H1 (cell line): Measurements from ENCODE around the gene MYO16. TPM values are rescaled to one million over a fixed set of nuclear protein-coding genes. Genes with fewer than 3 reads are reported as not detected.

Experiments
- CTCF ChIA-PET: fragments of 300-600 bp; sonication (Branson Sonifier 250); formaldehyde crosslinking; loops from one replicate; lab custom pipeline; 2021; ENCODE audit not compliant: partially characterized antibody; lab: Charles Lee
- POLR2A ChIA-PET: fragments of 300-600 bp; sonication (Branson Sonifier 250); formaldehyde crosslinking; loops from one replicate; lab custom pipeline; 2021; ENCODE audit warnings: inconsistent platforms; ENCODE audit not compliant: partially characterized antibody; lab: Charles Lee
- DNase-seq, 2 experiments: peaks; one replicate each; pipeline versions ENCODE4 v3.0.0 to v3.0.0-alpha.2; 2010 to 2022; ENCODE audit warnings: low spot score in 2 of 2, low read depth in 1 of 2, mixed read lengths in 1 of 2
- FAIRE-seq: peaks from 2 replicates; lab custom pipeline; 2011; peaks lifted over from hg19 to GRCh38; lab: Jason Lieb, UNC
- H2AFZ ChIP-seq: 2 replicates; pipeline ENCODE4 v1.8.1; 2012; ENCODE audit warnings: low read length, inconsistent platforms
- H2AK5ac ChIP-seq: 2 replicates; pipeline ENCODE4 v1.6.1; 2013; ENCODE audit warnings: low read depth, low read length
- H2BK120ac ChIP-seq: replicated peaks from 2 replicates; pipeline ENCODE3; 2013; ENCODE audit warnings: low read depth, low read length, inconsistent platforms
- H2BK12ac ChIP-seq: 2 replicates; pipeline ENCODE4 v1.6.1; 2013; ENCODE audit warnings: low read depth, low read length
- H2BK15ac ChIP-seq: 2 replicates; pipeline ENCODE4 v1.6.1; 2013; ENCODE audit warnings: low read length
- H2BK20ac ChIP-seq: 2 replicates; pipeline ENCODE4 v1.6.1; 2013; ENCODE audit warnings: low read length
- H2BK5ac ChIP-seq: 2 replicates; pipeline ENCODE4 v1.6.1; 2013; ENCODE audit warnings: low read depth, low read length
- H3K14ac ChIP-seq: 2 replicates; pipeline ENCODE4 v1.6.1; 2013; ENCODE audit warnings: inconsistent platforms; ENCODE audit not compliant: insufficient read length
- H3K18ac ChIP-seq: 2 replicates; pipeline ENCODE4 v1.6.1; 2013; ENCODE audit warnings: low read length; ENCODE audit errors: extremely low read depth
- H3K23ac ChIP-seq: 2 replicates; pipeline ENCODE4 v1.6.1; 2013; ENCODE audit warnings: inconsistent platforms; ENCODE audit not compliant: insufficient read length
- H3K23me2 ChIP-seq: 2 replicates; pipeline ENCODE4 v1.6.1; 2013; ENCODE audit warnings: low read depth, low read length
- H3K27ac ChIP-seq: 2 replicates; pipeline ENCODE4 v1.6.1; 2011; ENCODE audit warnings: low read depth, low read length, inconsistent platforms
- H3K27me3 ChIP-seq, 4 experiments: replicated peaks in 1 of 4; 1 replicate in 1 of 4; 2 replicates in 3 of 4; pipeline versions ENCODE4 v1.6.1 to v1.8.1; 2011 to 2013; ENCODE audit warnings: low read length in 3 of 4, mild to moderate bottlenecking in 3 of 4, inconsistent platforms in 2 of 4, mixed read lengths in 2 of 4, moderate library complexity in 1 of 4; ENCODE audit not compliant: control insufficient read depth in 3 of 4, insufficient read depth in 3 of 4; ENCODE audit errors: extremely low read depth in 1 of 4
- H3K36me3 ChIP-seq, 4 experiments: 2 replicates each; pipeline versions ENCODE4 v1.6.1 to v1.8.1; 2011 to 2013; ENCODE audit warnings: mild to moderate bottlenecking in 4 of 4, low read length in 3 of 4, moderate library complexity in 2 of 4, control low read depth in 1 of 4, inconsistent platforms in 1 of 4; ENCODE audit not compliant: insufficient read depth in 4 of 4, control insufficient read depth in 2 of 4
- H3K4ac ChIP-seq: replicated peaks from 2 replicates; pipeline ENCODE3; 2013; ENCODE audit warnings: low read length, low read depth, mixed read lengths, inconsistent platforms; ENCODE audit not compliant: insufficient read length
- H3K4me1 ChIP-seq, 4 experiments: replicated peaks in 1 of 4; 1 replicate in 1 of 4; 2 replicates in 3 of 4; pipeline versions ENCODE4 v1.6.1 to v1.8.1; 2011 to 2013; ENCODE audit warnings: low read length in 3 of 4, inconsistent platforms in 2 of 4, mixed read lengths in 1 of 4; ENCODE audit not compliant: insufficient read depth in 4 of 4, control insufficient read depth in 3 of 4
- H3K4me2 ChIP-seq, 2 experiments: 2 replicates each; pipeline versions ENCODE4 v1.6.1 to v1.8.1; 2011 to 2013; ENCODE audit warnings: low read depth in 2 of 2, low read length in 2 of 2, control low read depth in 1 of 2, inconsistent platforms in 1 of 2, mild to moderate bottlenecking in 1 of 2; ENCODE audit not compliant: insufficient read depth in 1 of 2
- H3K4me3 ChIP-seq, 4 experiments: fragments of 200-600, 300-600 bp in 1 of 4; sonication (generic), shearing (Covaris generic), sonication (Bioruptor Twin) in 1 of 4; 2 replicates each; pipeline versions ENCODE4 v1.5.1 to v1.8.1; 2011 to 2016; ENCODE audit warnings: low read length in 4 of 4, low read depth in 3 of 4, control low read depth in 2 of 4, inconsistent platforms in 2 of 4, mild to moderate bottlenecking in 2 of 4, mixed read lengths in 1 of 4, moderate library complexity in 1 of 4; ENCODE audit not compliant: insufficient read depth in 2 of 4; ENCODE audit errors: extremely low read depth in 1 of 4
- H3K56ac ChIP-seq: replicated peaks from 2 replicates; pipeline ENCODE3; 2013; ENCODE audit warnings: low read depth, mild to moderate bottlenecking, mixed read lengths, low read length, inconsistent platforms; ENCODE audit not compliant: insufficient read length
- H3K79me1 ChIP-seq: 2 replicates; pipeline ENCODE4 v1.6.1; 2013; ENCODE audit warnings: low read depth, low read length, control low read depth
- H3K79me2 ChIP-seq, 2 experiments: 2 replicates each; pipeline versions ENCODE4 v1.6.1 to v1.8.1; 2012 to 2013; ENCODE audit warnings: low read length in 2 of 2, mild to moderate bottlenecking in 2 of 2, inconsistent platforms in 1 of 2; ENCODE audit not compliant: insufficient read depth in 2 of 2, control insufficient read depth in 1 of 2
- H3K9ac ChIP-seq, 4 experiments: replicated peaks in 1 of 4; 1 replicate in 1 of 4; 2 replicates in 3 of 4; pipeline versions ENCODE4 v1.6.1 to v1.8.1; 2011 to 2013; ENCODE audit warnings: low read depth in 3 of 4, low read length in 3 of 4, control low read depth in 2 of 4, mild to moderate bottlenecking in 2 of 4, moderate library complexity in 2 of 4, inconsistent platforms in 1 of 4; ENCODE audit errors: extremely low read depth in 1 of 4
- H3K9me3 ChIP-seq, 2 experiments: 2 replicates each; pipeline versions ENCODE4 v1.6.1 to v1.8.1; 2012 to 2013; ENCODE audit warnings: mild to moderate bottlenecking in 2 of 2, moderate library complexity in 2 of 2, control low read depth in 1 of 2, inconsistent platforms in 1 of 2, low read depth in 1 of 2, low read length in 1 of 2, mixed read lengths in 1 of 2; ENCODE audit not compliant: insufficient read depth in 2 of 2
- H4K20me1 ChIP-seq, 2 experiments: replicated peaks in 1 of 2; 2 replicates each; pipeline versions ENCODE3 to v1.8.1; 2011 to 2013; ENCODE audit warnings: inconsistent platforms in 2 of 2, low read length in 2 of 2, mild to moderate bottlenecking in 1 of 2; ENCODE audit not compliant: insufficient read depth in 2 of 2, control insufficient read depth in 1 of 2
- H4K5ac ChIP-seq: 2 replicates; pipeline ENCODE4 v1.6.1; 2013; ENCODE audit warnings: low read length, low read depth, mixed read lengths, inconsistent platforms; ENCODE audit not compliant: insufficient read length
- H4K8ac ChIP-seq: 2 replicates; pipeline ENCODE4 v1.8.0; 2013; ENCODE audit warnings: mild to moderate bottlenecking, moderate library complexity, low read length, inconsistent platforms; ENCODE audit not compliant: insufficient read depth; ENCODE audit errors: extremely low read depth
- H4K91ac ChIP-seq: replicated peaks from 2 replicates; pipeline ENCODE3; 2013; ENCODE audit warnings: low read length, mixed read lengths, inconsistent platforms; ENCODE audit not compliant: insufficient read length
- BCL11A ChIP-seq, 2 experiments: IDR thresholded peaks; one replicate each; pipeline ENCODE4 v1.6.1; 2011; ENCODE audit warnings: low read depth in 2 of 2, low read length in 2 of 2, mild to moderate bottlenecking in 2 of 2
- BRCA1 ChIP-seq: IDR thresholded peaks from 2 replicates; pipeline ENCODE4 v1.6.1; 2012; ENCODE audit warnings: low read depth, low read length, improper control_type of control experiment
- CBX8 ChIP-seq: fragments of 300-800, 300-1000 bp; sonication (generic); IDR thresholded peaks from 2 replicates; pipeline ENCODE4 v1.7.1; 2016; ENCODE audit warnings: low read depth, low read length, borderline replicate concordance
- CTBP2 ChIP-seq: IDR thresholded peaks from 2 replicates; pipeline ENCODE4 v1.7.0; 2011; ENCODE audit warnings: borderline replicate concordance, mild to moderate bottlenecking, moderate library complexity, mixed read lengths, low read length; ENCODE audit not compliant: insufficient read depth, insufficient read length
- EGR1 ChIP-seq: IDR thresholded peaks from 2 replicates; pipeline ENCODE4 v1.6.1; 2011; ENCODE audit warnings: low read depth, low read length, borderline replicate concordance
- JUN ChIP-seq: IDR thresholded peaks from 2 replicates; pipeline ENCODE4 v1.6.1; 2011; ENCODE audit warnings: low read depth, mild to moderate bottlenecking, improper control_type of control experiment, low read length
- NRF1 ChIP-seq: IDR thresholded peaks from 2 replicates; pipeline ENCODE4 v1.6.1; 2011; ENCODE audit warnings: mild to moderate bottlenecking, low read depth, low read length, improper control_type of control experiment
- POLR2A ChIP-seq, 2 experiments: IDR thresholded peaks; 1 replicate in 1 of 2; 2 replicates in 1 of 2; pipeline ENCODE4 v1.6.1; 2011; ENCODE audit warnings: low read depth in 2 of 2, low read length in 2 of 2, mild to moderate bottlenecking in 2 of 2; ENCODE audit errors: control extremely low read depth in 1 of 2
- RBBP5 ChIP-seq: IDR thresholded peaks from 2 replicates; pipeline ENCODE4 v1.7.1; 2012; ENCODE audit warnings: low read depth, mild to moderate bottlenecking, inconsistent platforms, low read length, moderate library complexity, borderline replicate concordance
- SP2 ChIP-seq: IDR thresholded peaks from 2 replicates; pipeline ENCODE4 v1.6.1; 2012; ENCODE audit warnings: mild to moderate bottlenecking, low read length, inconsistent platforms
- SUZ12 ChIP-seq: fragments of 200-600 bp; sonication (generic); IDR thresholded peaks from 2 replicates; pipeline ENCODE4 v1.6.1; 2012; ENCODE audit warnings: mild to moderate bottlenecking, inconsistent platforms, low read length, moderate library complexity, mixed read lengths
- TAF1 ChIP-seq: IDR thresholded peaks from 2 replicates; pipeline ENCODE4 v1.6.1; 2011; ENCODE audit warnings: mild to moderate bottlenecking, low read depth, low read length
- WGBS, 2 experiments: shearing (Covaris generic) in 1 of 2; methylation state at CpG; one replicate each; pipeline versions ENCODE4 v1.1.6 to v1.1.7; 2013 to 2015; ENCODE audit warnings: low lambda C conversion rate in 2 of 2, mixed read lengths in 2 of 2, inconsistent platforms in 1 of 2, low coverage in 1 of 2, missing lambda C conversion rate in 1 of 2; ENCODE audit not compliant: insufficient replicate concordance in 2 of 2, insufficient coverage in 1 of 2, insufficient read length in 1 of 2; ENCODE audit errors: extremely low coverage in 1 of 2, missing lambda C conversion rate in 1 of 2; 5-methylcytosine and 5-hydroxymethylcytosine counted together
- polyA plus RNA-seq, 7 experiments: library from polyadenylated mRNA; depleted of rRNA in 3 of 7; stranded (reverse) in 5 of 7; unstranded in 2 of 7; fragments of >200 nt in 5 of 7; fragments of 200-250 nt in 2 of 7; gene quantifications; 1 replicate in 5 of 7; 2 replicates in 1 of 7; 4 replicates in 1 of 7; pipeline versions ENCODE4 v1.2.1 to v1.2.3, GENCODE V29; 2011 to 2013; ENCODE audit warnings: missing spikeins in 2 of 7, mixed read lengths in 2 of 7
- total RNA-seq: library from RNA; stranded (reverse); fragmentation: NEBNext Ultra II Directional; extraction: Animal tissue kit (Norgen Biotek cat#: 25700); gene quantifications from 2 replicates; pipeline ENCODE4 v1.2.1, GENCODE V29; 2021

The MYO16 gene
- total and polyA plus RNA-seq, 2 of the 8 experiments (the other 6 are each of a cell fraction or from before 2014, with no cell fraction given), result 0.02 to 0.22 TPM

DNA sequence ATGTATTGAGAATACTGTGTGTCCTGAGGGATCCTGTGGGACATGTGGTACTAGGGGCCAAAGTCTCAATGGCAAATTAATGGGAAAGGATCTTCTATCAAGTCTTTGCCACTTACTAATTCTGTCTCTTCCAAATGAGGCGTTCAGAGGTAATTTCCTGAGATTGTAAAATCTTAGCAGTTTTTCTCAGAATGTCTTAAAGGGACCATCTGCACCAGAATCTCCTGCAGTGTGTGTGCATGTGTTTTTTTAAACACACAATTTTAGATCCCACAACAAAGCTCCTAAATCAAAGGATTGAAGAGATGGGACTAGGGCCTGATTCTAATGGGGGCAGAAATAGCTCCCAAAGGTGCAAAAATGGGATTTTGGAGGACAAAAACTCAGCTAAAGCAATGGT lies 78.2 kb downstream of the MYO16 start:
- no peaks in the 10 kb centered on the region for H3K9me3 ChIP-seq
- no peak overlapping the region for H2BK12ac ChIP-seq
- 90% methylated on average over 1 of the region's 1 CpG; no CpG with 5 or more reads in 1 of the 2 experiments for WGBS, 2 experiments
- H3K18ac ChIP-seq, result no peak overlapping the region
- no peaks in the 10 kb centered on the region for H3K4me1 ChIP-seq
- H4K8ac ChIP-seq, result no peak overlapping the region
- H2BK20ac ChIP-seq, result no peak overlapping the region
- H3K4ac ChIP-seq, result no peak overlapping the region
- no peaks in the 10 kb centered on the region for H3K23me2 ChIP-seq
- no peak overlapping the region for H4K5ac ChIP-seq
- H2BK120ac ChIP-seq, result no peak overlapping the region
- H2BK15ac ChIP-seq, result no peak overlapping the region
- DNase-seq (no peak), FAIRE-seq (no peak)
- TF ChIP-seq CBX8 (no peak), NRF1 (no peak), EGR1 (no peak), BRCA1 (no peak), TAF1 (no peak), RBBP5 (no peak), CTBP2 (no peak), SUZ12 (no peak), BCL11A (IDR thresholded peaks at IDR 0.05; ENCODE audit: low read depth in 2 of 2, low read length in 2 of 2) (no peak), JUN (no peak), POLR2A (IDR thresholded peaks at IDR 0.05; ENCODE audit: control extremely low read depth in 1 of 2, low read depth in 2 of 2, low read length in 2 of 2) (no peak), SP2 (no peak)
- no peaks in the 10 kb centered on the region for H4K20me1 ChIP-seq
- H3K9ac ChIP-seq, result no peak overlapping the region
- H3K27ac ChIP-seq, result no peak overlapping the region
- no peak overlapping the region for H3K56ac ChIP-seq
- no peak overlapping the region for H3K23ac ChIP-seq
- no peaks in the 10 kb centered on the region for H3K36me3 ChIP-seq
- H3K4me3 ChIP-seq, result no peak overlapping the region
- no peak overlapping the region for H2BK5ac ChIP-seq
- H3K14ac ChIP-seq, result no peak overlapping the region
- H3K4me2 ChIP-seq, result no peak overlapping the region
- CTCF ChIA-PET, result interaction anchor here (0.8 to 1.6 kb wide), 3 partner anchors 12 to 477 kb away, joined by 3 read pairs; no protein-coding TSS in a partner anchor
- no peaks in the 10 kb centered on the region for H3K27me3 ChIP-seq
- H4K91ac ChIP-seq, result no peak overlapping the region
- POLR2A ChIA-PET, result interaction anchor here (0.8 kb wide), 1 partner anchor 22 kb away, joined by 3 read pairs; no protein-coding TSS in a partner anchor
- H3K79me1 ChIP-seq, result no peaks in the 10 kb centered on the region
- H2AK5ac ChIP-seq, result no peak overlapping the region
- no peak overlapping the region for H2AFZ ChIP-seq
- no peaks in the 10 kb centered on the region for H3K79me2 ChIP-seq
